Astrocyte of the hippocampus (primary cell): Measurements from ENCODE around the gene RMI2.

Experiments used
- DNase-seq: peaks from one replicate; pipeline ENCODE4 v3.0.0; 2011; ENCODE audit warnings: low read depth, low spot score

RMI2 gene

GRCh38 chr16:11309895-11310633 is 35.2 kb upstream of the RMI2 start:
- DNase-seq = no peak

GRCh38 chr16:11310634-11310977 is 34.7 kb upstream of the RMI2 start:
- no peak for DNase-seq

GRCh38 chr16:11310997-11311561 is 34.2 kb upstream of the RMI2 start:
- DNase-seq = no peak

GRCh38 chr16:11312718-11313492 is 32.4 kb upstream of the RMI2 start:
- peak; percentile 84 for DNase-seq

- no peak for DNase-seq
These were observed 31.6 kb upstream of the RMI2 start for GRCh38 chr16:11313493-11314308.

- no peak for DNase-seq
These were observed 30.9 kb upstream of the RMI2 start for GRCh38 chr16:11314309-11314894.

- DNase-seq = peak; percentile 93
These were observed 29.7 kb upstream of the RMI2 start for GRCh38 chr16:11315510-11315909.

- peak; percentile 75 for DNase-seq
These were observed 28.8 kb upstream of the RMI2 start for GRCh38 chr16:11316331-11317015.

GRCh38 chr16:11318817-11319216 is 26.4 kb upstream of the RMI2 start:
- no peak for DNase-seq

- peak; percentile 56 for DNase-seq
These were observed 25.6 kb upstream of the RMI2 start for GRCh38 chr16:11319529-11320146.

GRCh38 chr16:11320170-11320569 is 25.1 kb upstream of the RMI2 start:
- DNase-seq = no peak

GRCh38 chr16:11321662-11322061 is 23.6 kb upstream of the RMI2 start:
- no peak for DNase-seq

- no peak for DNase-seq
These were observed 22.4 kb upstream of the RMI2 start for GRCh38 chr16:11322823-11323222.

GRCh38 chr16:11323551-11324336 is 21.5 kb upstream of the RMI2 start:
- DNase-seq = no peak

- no peak for DNase-seq
These were observed 19.7 kb upstream of the RMI2 start for GRCh38 chr16:11325404-11326083.

GRCh38 chr16:11326084-11326736 is 19.0 kb upstream of the RMI2 start:
- DNase-seq = no peak

GRCh38 chr16:11326737-11327276 is 18.5 kb upstream of the RMI2 start:
- no peak for DNase-seq
